WTC11 (cell line): ENCODE measurements around the gene HMCN1.

Experiments used
- ATF2 ChIP-seq: sonication (generic); formaldehyde crosslinking; IDR thresholded peaks from 2 replicates; pipeline ENCODE4 v1.8.1; 2022; ENCODE audit warnings: low read depth, missing genetic modification reagents, borderline replicate concordance
- CREB1 ChIP-seq: sonication (generic); formaldehyde crosslinking; IDR thresholded peaks from 2 replicates; pipeline ENCODE4 v1.8.0; 2023; ENCODE audit warnings: mild to moderate bottlenecking, missing genetic modification reagents
- CREM ChIP-seq: sonication (generic); formaldehyde crosslinking; IDR thresholded peaks from 2 replicates; pipeline ENCODE4 v1.8.1; 2022; ENCODE audit warnings: mild to moderate bottlenecking, missing genetic modification reagents, moderate library complexity
- CTCF ChIP-seq: fragments of 200-600 bp; IDR thresholded peaks from 2 replicates; pipeline ENCODE4 v1.8.0; 2022; ENCODE audit warnings: antibody characterized with exemption
- HMGA2 ChIP-seq: fragments of 250-450 bp; sonication (Bioruptor Pico); IDR thresholded peaks from 2 replicates; pipeline ENCODE4 v1.4.0; 2021; ENCODE audit warnings: mild to moderate bottlenecking, moderate library complexity
- IRF2 ChIP-seq: sonication (generic); formaldehyde crosslinking; IDR thresholded peaks from 2 replicates; pipeline ENCODE4 v1.8.0; 2022; ENCODE audit warnings: low read depth, missing genetic modification reagents, borderline replicate concordance
- MAX ChIP-seq: sonication (generic); formaldehyde crosslinking; IDR thresholded peaks from 2 replicates; pipeline ENCODE4 v1.8.0; 2022; ENCODE audit warnings: mild to moderate bottlenecking, missing genetic modification reagents
- NR1H2 ChIP-seq: sonication (generic); formaldehyde crosslinking; IDR thresholded peaks from 2 replicates; pipeline ENCODE4 v1.9.0; 2021; ENCODE audit warnings: mild to moderate bottlenecking, moderate library complexity, missing genetic modification reagents
- SMAD3 ChIP-seq: sonication (generic); formaldehyde crosslinking; IDR thresholded peaks from 2 replicates; pipeline ENCODE4 v1.8.0; 2022; ENCODE audit warnings: missing genetic modification reagents, mild to moderate bottlenecking, borderline replicate concordance
- SP1 ChIP-seq: sonication (generic); formaldehyde crosslinking; conservative IDR thresholded peaks from 2 replicates; pipeline ENCODE4 v1.8.1; 2022; ENCODE audit warnings: missing genetic modification reagents
- ZNF263 ChIP-seq: sonication (generic); formaldehyde crosslinking; IDR thresholded peaks from 2 replicates; pipeline ENCODE4 v1.8.1; 2022; ENCODE audit warnings: low read depth, mild to moderate bottlenecking, moderate library complexity, missing genetic modification reagents
- ZNF317 ChIP-seq: sonication (generic); formaldehyde crosslinking; IDR thresholded peaks from 2 replicates; pipeline ENCODE4 v1.8.1; 2023; ENCODE audit warnings: low read depth, mild to moderate bottlenecking, moderate library complexity, missing genetic modification reagents, borderline replicate concordance

GRCh38 chr1:185759061-185759460, 24.9 kb downstream of the HMCN1 start:
- TF ChIP-seq IRF2 (CRISPR knock-in tag), result no peak
- TF ChIP-seq ATF2 (CRISPR knock-in tag), result no peak
- TF ChIP-seq CTCF, result no peak
- TF ChIP-seq ZNF317, result no peak
- no peak for TF ChIP-seq MAX (CRISPR knock-in tag)
- no peak for TF ChIP-seq CREB1 (CRISPR knock-in tag)
- no peak for TF ChIP-seq CREM (CRISPR knock-in tag)
- TF ChIP-seq HMGA2, result no peak
- no peak for TF ChIP-seq ZNF263 (CRISPR knock-in tag)
- TF ChIP-seq SMAD3 (CRISPR knock-in tag), result no peak
- TF ChIP-seq NR1H2 (CRISPR knock-in tag), result no peak
- no peak for TF ChIP-seq SP1 (CRISPR knock-in tag)
